Measurements from ENCODE around the gene USP27X. TPM values are rescaled to one million over a fixed set of nuclear protein-coding genes. Genes with fewer than 3 reads are reported as not detected.

USP27X gene
- total RNA-seq: 0.58 and 2.8 TPM in 2 replicates

DNA sequence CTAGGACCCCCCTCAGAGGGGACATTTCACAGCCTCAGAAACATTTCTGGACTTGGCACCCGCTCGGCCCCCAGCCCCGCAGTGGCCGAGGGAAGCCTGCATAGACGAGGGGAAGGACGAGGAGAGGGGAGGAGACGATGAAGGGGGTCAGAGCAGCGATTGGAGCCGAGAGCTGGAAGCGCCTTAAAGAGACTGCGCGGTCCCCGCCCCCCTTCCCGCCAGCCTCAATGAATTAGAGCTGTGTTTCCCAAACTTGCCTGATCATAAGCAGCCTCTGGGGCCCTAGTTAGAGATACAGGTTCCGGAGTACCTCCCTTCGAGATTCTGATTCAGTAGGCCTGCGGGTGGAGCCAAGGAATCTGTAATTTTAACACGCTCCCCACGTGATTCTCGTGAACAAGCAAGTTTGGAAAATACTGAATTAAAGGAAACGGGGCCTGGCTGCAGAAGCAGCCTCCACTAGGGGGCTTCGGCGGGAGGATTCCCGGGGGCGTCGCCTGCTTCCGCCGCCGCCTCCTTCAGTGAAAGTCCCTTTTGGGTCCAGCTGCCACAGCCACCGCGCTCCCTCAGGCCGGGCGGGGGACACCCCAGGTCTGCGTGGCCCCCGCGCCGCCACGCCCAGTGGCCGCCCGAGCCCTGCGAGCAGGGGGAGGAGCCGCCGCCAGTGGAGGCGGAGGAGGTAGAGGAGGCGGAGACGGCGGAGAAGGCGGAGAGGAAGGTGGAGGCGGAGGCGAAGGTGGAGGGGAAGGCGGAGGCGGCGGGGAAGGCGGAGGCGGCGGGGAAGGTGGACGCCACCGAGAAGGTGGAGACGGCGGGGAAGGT, at the start of gene USP27X:
Gene USP27X, plus strand, starts transcription at position 651 of the 822 bp plus-strand sequence. CDS start 824 bp downstream, outside the sequence.

DNA sequence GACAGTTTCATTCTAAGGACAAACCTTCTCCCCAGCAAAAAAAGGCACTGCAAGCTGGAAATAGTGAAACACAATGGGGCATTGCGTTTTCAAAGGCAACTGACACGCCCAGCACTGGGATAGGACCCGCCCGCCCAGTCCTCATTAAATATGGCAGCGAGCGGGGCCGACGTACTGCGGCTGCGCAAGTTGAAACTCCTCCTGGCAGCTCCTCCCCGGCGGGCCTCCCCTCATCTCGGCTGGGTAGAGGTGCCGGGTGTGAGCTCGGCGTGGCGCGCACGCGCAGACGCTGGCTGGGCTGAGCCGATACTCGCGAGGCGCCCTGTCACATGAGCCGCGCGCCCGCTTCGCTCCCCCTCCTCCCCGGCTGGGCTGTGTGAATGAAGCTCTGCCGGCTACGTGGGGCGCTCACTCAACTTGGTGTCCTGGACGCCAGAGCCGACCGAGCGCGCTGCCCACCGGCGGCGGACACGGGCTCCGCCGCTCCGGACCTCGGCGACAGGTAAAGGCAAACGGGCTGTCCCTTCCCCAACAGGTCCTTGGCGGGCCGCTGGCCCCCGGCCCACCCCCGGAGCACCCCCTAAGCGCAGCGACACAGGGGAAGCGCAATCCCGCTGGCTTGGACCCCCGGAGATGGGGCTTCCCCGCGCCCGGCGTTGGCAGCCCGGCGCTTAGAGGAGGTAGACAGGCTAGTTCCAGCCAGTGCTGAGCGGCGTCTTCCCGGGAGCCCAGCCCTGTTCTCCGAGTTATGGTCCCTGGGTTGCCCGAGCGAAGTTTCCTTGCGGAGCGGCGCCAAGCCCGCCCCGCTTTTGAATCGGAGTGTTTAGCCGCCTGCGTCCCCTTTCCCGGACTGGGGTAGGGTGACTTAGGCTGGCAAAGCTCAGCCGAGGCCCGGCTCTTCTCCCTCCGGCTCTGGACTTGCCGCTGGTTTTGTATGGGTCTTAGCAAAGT, 43.3 kb downstream of the USP27X start, which contains the start of gene CLCN5:
Gene CLCN5, plus strand, starts transcription at position 306 of the 951 bp plus-strand sequence. CDS start 2,703 bp downstream, outside the sequence.

Other genes with a start within 250 kb of the USP27X start
- gene PAGE1, start 183.5 kb upstream of the USP27X start, total RNA-seq: not detected in 2 replicates
- not detected in 2 replicates for gene PAGE4, start 50.2 kb upstream of the USP27X start, total RNA-seq
- 12.6 and 28.4 TPM in 2 replicates for gene CLCN5, start 43.1 kb downstream of the USP27X start, total RNA-seq

Measured in pericardium fibroblast (primary cell).